Measurements from ENCODE around the gene ADGRG7.

DNA sequence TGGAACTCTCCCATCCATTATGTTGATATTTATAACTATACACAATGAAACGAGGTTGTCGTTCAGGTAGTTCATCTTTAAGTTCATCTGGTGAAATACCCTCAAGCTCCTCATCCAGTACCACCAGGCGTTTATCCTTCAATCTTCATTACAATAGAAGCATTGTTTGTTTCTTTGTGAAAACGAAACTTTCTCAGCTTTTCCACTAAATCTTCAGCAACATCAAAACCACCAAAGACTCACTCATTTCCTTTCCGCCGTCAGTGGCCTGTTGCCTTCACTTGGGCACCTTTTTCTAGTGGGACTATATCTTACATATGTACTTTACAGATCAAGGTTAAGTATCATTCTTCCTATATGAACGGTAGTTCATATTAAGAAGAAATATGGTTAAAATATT is 55.8 kb downstream of the ADGRG7 start:
- TF ChIP-seq POLR2A (IDR thresholded peaks at IDR 0.05), result no peak
- TF ChIP-seq, protein P1, sequence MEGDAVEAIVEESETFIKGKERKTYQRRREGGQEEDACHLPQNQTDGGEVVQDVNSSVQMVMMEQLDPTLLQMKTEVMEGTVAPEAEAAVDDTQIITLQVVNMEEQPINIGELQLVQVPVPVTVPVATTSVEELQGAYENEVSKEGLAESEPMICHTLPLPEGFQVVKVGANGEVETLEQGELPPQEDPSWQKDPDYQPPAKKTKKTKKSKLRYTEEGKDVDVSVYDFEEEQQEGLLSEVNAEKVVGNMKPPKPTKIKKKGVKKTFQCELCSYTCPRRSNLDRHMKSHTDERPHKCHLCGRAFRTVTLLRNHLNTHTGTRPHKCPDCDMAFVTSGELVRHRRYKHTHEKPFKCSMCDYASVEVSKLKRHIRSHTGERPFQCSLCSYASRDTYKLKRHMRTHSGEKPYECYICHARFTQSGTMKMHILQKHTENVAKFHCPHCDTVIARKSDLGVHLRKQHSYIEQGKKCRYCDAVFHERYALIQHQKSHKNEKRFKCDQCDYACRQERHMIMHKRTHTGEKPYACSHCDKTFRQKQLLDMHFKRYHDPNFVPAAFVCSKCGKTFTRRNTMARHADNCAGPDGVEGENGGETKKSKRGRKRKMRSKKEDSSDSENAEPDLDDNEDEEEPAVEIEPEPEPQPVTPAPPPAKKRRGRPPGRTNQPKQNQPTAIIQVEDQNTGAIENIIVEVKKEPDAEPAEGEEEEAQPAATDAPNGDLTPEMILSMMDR (IDR thresholded peaks at IDR 0.05), result no peak
- TF ChIP-seq EP300 (IDR thresholded peaks at IDR 0.05), result no peak
